ENCODE results near the gene ABCC1.

DNA sequence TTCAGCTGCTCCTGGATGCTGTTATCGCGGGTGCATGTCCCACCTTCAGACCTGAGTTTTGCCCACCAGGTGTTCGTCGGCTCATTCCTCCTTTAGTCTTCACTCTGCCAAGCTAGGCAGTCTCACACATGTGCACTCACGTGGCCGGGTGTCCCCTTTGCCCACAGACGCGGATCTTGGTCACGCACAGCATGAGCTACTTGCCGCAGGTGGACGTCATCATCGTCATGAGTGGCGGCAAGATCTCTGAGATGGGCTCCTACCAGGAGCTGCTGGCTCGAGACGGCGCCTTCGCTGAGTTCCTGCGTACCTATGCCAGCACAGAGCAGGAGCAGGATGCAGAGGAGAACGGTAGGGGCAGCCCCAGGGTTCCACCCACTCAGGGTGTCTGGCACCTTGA is 140.8 kb downstream of the ABCC1 start:
- TF ChIP-seq, protein P1, sequence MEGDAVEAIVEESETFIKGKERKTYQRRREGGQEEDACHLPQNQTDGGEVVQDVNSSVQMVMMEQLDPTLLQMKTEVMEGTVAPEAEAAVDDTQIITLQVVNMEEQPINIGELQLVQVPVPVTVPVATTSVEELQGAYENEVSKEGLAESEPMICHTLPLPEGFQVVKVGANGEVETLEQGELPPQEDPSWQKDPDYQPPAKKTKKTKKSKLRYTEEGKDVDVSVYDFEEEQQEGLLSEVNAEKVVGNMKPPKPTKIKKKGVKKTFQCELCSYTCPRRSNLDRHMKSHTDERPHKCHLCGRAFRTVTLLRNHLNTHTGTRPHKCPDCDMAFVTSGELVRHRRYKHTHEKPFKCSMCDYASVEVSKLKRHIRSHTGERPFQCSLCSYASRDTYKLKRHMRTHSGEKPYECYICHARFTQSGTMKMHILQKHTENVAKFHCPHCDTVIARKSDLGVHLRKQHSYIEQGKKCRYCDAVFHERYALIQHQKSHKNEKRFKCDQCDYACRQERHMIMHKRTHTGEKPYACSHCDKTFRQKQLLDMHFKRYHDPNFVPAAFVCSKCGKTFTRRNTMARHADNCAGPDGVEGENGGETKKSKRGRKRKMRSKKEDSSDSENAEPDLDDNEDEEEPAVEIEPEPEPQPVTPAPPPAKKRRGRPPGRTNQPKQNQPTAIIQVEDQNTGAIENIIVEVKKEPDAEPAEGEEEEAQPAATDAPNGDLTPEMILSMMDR (conservative IDR thresholded peaks at IDR 0.05) = no peak
- no peak for TF ChIP-seq EZH2 (IDR thresholded peaks at IDR 0.05; ENCODE audit: low read depth)
